Activated naive CD4-positive, alpha-beta T cell treated with Interleukin-2 at 50 U/mL for 16 hours (primary cell): ENCODE measurements around the gene HDAC6.
"Not testable (repeated sequence)": the region's sequence is repeated elsewhere in the genome, so short reads cannot be mapped to it uniquely, and the experiment has no call there.

Experiments
- DNase-seq: peaks from one replicate; pipeline ENCODE4 v3.0.0-alpha.2; 2020

HDAC6 gene

DNA sequence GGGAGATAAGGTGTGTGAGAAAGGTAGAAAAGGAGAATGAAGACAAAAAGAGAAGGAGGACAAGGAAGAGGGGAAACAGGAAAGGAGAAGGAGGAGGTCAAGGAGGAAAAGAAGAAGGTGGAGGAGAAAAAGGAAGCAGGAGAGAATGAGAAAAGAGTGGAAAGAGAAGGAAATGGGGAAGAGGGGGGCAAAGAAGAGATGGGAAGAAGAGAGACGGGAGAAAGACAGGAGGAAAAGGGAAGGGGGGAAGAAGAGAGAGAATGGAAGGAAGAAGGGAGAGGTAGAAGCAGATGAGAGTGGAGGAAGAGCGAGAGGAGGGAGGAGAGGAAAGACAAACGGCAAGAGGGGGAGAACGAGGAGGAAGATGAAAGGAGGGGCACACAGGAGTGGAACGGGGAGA, 11.4 kb upstream of the HDAC6 start:
- no peak for DNase-seq

DNA sequence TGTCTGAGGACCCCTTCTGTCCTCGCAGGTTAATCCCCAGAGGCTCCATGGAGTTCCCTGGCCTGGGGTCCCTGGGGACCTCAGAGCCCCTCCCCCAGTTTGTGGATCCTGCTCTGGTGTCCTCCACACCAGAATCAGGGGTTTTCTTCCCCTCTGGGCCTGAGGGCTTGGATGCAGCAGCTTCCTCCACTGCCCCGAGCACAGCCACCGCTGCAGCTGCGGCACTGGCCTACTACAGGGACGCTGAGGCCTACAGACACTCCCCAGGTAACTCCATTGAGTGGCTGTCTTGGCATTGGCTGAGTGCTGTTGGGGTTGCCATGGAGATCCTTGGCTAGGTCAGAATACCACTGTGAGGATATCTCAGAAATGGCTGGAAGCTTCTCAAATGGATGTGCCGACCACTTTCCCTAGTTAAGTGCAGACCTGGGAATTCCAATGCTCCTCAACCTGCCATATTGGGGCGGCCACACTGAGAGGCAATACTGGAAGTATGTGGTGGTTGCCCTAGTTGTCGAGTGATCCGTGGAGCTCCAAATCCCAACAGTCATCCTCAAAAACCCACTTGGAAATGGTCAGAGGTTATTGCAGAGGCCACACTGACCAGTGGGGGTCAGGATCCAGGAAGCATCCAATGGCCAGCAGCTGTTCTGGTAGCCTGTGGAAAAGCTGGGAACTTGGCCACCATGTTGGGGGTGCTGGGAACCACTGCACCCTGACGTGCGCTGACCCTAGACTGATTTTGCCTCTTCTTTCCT, 10.6 kb upstream of the HDAC6 start:
- no peak for DNase-seq

DNA sequence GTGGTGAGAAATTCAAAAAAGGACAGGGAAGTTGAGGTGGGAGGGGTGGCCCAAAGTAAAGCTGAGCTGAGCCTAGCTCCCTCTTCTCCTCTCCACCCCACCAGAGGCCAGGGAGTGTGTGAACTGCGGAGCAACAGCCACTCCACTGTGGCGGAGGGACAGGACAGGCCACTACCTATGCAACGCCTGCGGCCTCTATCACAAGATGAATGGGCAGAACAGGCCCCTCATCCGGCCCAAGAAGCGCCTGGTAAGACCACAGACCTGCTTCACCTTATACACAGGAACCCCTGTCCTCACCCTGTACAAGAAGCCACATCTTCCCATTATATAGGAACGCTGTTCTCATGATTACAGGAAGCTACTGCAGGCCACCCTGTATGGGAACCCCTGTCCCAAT, 9.6 kb upstream of the HDAC6 start:
- DNase-seq = no peak

DNA sequence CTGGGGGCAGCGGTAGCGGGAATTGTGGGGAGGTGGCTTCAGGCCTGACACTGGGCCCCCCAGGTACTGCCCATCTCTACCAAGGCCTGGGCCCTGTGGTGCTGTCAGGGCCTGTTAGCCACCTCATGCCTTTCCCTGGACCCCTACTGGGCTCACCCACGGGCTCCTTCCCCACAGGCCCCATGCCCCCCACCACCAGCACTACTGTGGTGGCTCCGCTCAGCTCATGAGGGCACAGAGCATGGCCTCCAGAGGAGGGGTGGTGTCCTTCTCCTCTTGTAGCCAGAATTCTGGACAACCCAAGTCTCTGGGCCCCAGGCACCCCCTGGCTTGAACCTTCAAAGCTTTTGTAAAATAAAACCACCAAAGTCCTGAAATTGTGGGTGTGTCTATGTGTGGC, 7.9 kb upstream of the HDAC6 start:
- DNase-seq = no peak

DNA sequence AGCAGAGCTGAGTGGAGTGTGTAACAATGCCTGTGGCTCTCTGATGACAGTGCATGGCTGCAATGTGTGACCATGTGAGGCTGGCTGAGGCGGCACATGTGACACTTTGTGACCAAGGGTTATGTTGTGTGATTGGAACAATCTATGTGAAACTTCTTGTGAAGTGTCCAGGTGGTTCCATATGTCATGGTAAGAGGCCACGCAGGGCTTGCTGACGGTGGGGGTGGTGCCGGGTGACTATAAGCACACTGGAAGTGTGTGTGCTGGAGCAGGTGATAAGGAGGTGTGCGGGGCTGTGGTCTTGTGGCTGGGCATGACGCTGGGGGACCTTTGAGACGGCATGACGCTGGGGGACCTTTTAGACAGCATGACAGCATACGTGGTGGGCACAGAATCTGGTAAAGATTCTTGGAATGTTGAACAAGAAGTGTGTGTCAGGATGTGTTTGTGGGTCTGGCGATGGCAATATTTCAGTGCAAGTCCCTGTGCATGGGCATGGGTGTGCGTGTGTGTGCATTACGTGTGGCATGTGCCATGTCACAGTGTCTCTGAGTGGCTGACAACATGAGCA, 7.4 kb upstream of the HDAC6 start:
- no peak for DNase-seq

DNA sequence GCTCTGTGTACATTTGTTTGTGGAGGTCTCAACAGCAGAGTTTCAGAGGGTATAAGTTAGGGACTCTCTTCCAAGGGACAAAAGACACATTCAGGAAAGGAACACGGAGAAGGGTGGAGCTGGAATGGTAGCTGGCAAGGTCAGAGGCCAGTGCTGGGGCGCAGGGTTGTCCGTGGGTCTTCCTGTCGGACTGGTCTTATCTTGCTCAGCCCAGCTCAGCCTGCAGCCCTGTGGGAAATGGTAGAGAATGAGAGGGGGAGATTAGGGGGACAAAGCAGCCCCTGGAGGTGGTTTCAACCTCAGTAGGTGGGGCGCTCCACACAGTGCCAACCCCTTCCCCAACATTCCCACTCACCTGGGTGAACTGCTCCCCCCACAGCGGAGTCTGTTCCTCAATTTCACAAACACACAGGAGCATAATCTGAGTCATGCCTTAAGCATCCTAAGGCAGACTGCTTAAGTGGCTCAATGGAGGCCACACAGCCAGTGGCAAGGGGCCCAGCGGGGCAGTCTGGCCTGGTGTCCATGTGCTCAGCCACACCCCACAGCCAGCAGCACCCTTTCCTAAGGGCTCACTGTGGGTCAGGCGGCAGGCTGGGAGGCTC, 6.9 kb upstream of the HDAC6 start:
- DNase-seq = no peak

DNA sequence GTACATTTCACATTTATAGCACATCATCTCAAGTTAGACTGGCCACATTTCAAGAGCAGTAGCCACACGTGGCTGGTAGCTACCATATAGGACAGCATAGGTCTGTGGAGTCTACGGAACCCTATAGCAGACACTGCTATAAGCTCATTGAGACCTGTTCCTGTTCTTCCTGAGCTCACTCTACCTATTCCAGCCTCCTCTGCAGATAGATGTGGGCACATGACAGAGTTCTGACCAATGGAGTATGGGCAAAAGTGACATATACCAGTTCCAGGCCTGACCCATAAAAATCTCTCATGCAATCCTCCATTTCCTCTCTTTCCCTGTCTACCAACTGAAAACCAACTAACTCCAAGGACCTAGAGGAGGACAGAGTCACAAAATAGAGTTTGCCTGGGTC, 3.5 kb upstream of the HDAC6 start:
- no peak for DNase-seq

DNA sequence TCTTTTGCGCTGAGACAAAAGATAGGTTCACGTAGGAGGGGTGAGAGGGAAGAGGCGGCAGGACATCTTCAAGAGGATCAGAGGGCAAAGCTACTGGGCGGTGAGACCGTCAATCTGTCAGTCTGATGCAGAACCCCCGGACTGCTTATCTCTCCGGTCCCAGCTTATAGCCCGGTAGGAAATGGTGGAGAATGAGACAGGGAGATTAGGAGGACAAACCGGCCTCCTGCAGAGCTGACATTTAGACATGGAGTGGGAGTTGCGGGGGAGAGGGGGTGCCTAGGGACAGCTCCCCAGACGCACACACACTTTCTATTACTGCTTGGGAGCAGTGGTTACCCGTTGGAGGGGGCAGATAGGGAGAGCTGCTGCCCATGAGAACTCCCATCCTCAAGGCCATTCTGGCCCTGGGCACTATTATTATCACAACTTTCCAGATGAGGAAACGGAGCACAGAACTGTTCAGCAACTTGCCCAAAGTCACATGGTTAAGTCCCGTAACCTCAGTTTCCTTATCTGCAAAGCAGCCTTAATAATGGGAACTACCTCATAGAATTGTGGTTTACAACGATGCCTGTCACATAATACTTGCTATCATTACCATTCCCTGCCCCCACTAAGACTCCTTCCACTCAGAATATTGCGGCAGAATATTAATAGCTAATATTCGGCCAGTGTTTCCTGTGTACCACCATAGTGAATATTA, 1.1 kb upstream of the HDAC6 start:
- DNase-seq = no peak

DNA sequence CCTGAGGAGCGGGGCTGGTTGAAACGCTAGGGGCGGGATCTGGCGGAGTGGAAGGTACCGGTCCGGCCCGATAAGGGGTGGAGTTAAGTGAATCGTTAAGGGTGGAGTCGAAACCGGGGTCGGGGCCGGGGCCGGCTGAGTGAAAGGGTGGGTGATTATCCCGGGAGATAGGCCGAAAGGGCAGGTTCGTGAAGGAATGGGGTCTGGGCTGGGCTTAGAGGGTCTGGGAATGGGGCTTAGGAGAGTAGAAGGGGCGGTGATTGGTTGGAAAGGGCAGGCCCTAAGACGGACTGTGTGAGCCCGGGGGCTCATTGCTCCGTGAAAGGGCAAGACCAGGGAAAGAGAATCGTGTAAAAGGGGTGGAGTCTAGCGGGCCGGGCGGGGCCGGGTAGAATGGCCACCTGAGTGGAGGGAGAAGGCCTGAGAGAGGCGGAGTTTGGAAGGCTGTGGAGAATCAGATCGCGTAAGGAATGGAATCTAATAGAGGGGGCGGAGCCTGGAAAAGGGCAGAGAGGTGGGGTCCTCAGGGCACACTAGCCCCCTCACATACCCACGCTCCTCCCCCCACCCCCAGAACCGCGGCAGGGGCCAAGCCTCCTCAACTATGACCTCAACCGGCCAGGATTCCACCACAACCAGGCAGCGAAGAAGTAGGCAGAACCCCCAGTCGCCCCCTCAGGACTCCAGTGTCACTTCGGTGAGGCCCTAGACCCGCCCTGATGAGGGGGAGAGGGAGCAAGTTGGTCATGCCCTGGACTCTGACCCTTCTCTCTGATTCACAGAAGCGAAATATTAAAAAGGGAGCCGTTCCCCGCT, 430 bp downstream of the HDAC6 start:
- DNase-seq = peak; percentile 72

DNA sequence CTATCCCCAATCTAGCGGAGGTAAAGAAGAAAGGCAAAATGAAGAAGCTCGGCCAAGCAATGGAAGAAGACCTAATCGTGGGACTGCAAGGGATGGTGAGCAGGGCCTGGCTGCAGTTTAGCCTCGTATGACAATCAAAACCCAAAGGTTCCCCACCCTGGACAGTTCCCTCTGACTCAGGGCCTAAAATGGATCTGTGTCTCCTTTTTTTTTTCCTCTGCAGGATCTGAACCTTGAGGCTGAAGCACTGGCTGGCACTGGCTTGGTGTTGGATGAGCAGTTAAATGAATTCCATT, 986 bp downstream of the HDAC6 start:
- no peak for DNase-seq

DNA sequence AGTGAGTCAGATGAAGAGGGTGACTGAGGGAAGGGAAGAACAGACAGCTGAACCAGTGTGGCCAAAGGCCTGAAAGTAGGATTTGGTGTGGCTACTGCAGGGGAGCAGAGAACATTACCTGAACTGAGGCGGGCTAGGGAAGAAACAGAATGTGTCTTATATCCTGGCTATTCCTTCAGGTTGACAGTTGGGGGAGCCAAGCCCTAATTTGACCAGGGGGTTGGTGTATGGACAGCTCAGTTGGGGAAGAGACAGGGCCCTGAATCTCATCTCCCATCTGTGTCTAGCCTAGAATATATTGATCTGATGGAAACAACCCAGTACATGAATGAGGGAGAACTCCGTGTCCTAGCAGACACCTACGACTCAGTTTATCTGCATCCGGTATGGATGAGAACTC, 4.2 kb downstream of the HDAC6 start:
- no peak for DNase-seq

DNA sequence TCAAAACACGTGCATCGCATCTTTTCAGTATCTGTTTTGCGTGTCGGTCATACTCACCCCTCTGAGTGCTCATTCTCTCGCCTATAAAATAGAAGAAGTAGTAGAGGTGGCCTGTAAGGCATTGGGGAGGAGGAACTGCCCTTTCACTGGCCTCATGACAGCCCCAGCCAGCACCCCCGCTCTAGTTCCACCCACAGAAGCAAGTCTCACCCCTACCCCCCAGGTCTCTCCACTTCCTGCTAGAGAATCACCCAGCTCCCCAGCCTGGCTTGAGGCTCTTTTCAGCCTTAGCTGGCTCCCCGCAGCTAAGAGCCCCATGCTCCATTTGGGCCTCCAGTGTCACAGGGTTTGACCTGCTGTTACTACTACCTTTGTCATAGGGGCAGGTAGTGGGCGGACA, 11.8 kb downstream of the HDAC6 start:
- no peak for DNase-seq

DNA sequence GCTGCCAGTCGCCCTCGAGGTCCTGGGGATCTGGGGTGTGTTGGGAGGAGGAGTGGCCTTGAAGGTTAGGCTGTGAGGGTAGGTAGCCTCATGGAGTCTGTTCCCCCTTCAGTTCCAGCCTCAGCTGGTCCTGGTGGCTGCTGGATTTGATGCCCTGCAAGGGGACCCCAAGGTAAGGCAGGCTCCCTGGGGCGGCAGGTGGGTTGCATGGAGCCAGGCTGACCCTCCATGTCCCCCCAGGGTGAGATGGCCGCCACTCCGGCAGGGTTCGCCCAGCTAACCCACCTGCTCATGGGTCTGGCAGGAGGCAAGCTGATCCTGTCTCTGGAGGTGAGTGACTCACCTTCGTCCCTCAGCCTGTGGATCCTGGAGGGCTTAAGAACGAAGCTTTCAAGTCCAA, 12.9 kb downstream of the HDAC6 start:
- DNase-seq = no peak

DNA sequence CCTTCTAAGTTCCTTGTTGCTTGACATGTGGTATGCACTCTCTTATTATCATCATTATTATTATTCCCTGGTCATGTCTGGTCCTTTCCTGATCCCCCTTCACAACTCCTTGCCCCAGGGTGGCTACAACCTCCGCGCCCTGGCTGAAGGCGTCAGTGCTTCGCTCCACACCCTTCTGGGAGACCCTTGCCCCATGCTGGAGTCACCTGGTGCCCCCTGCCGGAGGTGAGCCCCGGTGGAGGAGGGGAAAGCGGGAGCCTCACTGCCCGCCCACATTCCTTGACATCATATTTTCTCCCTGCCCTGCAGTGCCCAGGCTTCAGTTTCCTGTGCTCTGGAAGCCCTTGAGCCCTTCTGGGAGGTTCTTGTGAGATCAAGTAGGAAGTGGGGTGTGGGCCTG, 13.4 kb downstream of the HDAC6 start:
- DNase-seq = no peak

DNA sequence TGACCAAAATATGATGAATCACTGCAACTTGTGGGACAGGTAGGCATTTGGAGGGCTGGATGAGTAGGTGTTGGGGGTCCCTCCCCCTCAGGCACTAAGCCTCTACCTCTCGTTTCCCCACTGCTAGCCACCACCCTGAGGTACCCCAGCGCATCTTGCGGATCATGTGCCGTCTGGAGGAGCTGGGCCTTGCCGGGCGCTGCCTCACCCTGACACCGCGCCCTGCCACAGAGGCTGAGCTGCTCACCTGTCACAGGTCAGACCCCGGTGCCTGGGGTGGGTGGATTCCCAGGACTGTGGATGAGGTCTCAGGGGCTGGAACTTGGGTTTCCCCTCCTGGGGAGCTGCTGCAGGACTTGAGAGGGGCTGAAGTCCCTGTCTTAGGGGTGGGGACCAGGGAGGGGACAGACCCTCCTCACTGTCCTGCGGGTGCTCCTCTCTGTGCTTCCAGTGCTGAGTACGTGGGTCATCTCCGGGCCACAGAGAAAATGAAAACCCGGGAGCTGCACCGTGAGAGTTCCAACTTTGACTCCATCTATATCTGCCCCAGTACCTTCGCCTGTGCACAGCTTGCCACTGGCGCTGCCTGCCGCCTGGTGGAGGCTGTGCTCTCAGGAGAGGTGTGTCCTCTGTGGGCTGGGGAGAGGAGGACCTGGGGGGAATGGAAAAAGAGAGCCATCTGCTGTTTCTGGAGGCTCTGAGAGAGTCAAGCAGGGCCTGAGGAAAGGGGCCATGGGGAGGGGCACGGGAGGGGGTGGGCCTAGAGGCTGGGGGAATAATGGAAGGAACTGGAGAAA, 14.3 kb downstream of the HDAC6 start:
- DNase-seq = no peak

DNA sequence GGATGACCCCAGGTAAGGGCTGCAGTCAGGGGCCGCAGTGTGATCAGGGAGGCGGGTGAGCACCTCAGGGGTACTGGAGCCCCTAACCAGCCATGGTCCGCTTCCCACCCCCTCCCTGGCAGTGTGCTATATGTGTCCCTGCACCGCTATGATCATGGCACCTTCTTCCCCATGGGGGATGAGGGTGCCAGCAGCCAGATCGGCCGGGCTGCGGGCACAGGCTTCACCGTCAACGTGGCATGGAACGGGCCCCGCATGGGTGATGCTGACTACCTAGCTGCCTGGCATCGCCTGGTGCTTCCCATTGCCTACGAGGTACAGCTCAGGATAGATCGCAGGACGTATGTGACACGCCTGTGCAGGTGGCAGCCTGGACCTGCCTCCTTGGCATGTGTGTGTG, 16.2 kb downstream of the HDAC6 start:
- no peak for DNase-seq

DNA sequence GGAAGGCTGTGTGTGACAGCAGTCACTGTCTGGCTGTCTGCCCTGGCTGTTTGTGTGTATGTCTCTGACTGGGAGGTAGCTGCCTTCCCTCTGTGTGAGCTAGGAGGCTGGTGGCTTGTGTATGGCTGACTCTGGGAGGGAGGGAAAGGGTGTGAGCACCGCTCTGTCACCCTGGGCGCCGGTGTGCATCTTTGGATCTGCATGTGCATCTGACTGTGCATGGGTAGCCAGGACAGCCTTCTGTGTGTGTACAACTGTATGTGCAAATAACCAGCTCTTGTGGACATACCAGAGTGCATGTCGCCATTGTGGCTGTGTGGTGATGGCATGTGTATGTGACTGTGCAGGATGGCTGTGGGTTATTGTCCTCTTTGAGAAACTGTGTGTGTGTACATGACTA, 17.0 kb downstream of the HDAC6 start:
- no peak for DNase-seq

DNA sequence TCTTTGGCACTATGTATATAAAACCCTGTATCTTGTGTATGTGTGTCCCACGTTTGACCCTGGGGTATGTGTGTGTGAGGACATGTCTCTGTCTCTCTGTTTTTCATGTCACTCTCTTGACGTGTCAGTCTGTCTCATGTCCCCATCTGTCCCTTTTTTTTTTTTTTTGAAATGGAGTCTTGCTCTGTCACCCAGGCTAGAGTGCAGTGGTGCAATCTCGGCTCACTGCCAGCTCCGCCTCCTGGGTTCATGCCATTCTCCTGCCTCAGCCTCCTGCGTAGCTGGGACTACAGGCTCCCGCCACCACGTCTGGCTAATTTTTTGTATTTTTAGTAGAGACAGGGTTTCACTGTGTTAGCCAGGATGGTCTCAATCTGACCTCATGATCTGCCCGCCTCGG, 17.5 kb downstream of the HDAC6 start:
- DNase-seq = not testable (repeated sequence)

DNA sequence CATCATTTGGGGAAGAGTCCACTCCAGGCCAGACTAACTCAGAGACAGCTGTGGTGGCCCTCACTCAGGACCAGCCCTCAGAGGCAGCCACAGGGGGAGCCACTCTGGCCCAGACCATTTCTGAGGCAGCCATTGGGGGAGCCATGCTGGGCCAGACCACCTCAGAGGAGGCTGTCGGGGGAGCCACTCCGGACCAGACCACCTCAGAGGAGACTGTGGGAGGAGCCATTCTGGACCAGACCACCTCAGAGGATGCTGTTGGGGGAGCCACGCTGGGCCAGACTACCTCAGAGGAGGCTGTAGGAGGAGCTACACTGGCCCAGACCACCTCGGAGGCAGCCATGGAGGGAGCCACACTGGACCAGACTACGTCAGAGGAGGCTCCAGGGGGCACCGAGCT, 21.2 kb downstream of the HDAC6 start:
- no peak for DNase-seq

DNA sequence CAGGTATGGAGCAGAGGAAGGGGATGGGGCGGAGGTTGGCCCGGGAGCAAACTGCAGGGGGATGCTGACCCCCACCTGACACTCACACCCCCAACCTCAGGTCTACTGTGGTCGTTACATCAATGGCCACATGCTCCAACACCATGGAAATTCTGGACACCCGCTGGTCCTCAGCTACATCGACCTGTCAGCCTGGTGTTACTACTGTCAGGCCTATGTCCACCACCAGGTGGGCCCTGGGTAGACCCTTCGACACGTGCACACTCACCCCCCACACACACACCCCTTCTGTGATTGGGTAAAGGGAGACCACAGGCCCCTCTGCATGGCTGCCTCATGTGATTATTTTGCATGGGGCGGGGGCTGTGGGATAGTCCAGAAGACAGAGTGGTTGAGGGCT, 22.2 kb downstream of the HDAC6 start:
- DNase-seq = no peak

DNA sequence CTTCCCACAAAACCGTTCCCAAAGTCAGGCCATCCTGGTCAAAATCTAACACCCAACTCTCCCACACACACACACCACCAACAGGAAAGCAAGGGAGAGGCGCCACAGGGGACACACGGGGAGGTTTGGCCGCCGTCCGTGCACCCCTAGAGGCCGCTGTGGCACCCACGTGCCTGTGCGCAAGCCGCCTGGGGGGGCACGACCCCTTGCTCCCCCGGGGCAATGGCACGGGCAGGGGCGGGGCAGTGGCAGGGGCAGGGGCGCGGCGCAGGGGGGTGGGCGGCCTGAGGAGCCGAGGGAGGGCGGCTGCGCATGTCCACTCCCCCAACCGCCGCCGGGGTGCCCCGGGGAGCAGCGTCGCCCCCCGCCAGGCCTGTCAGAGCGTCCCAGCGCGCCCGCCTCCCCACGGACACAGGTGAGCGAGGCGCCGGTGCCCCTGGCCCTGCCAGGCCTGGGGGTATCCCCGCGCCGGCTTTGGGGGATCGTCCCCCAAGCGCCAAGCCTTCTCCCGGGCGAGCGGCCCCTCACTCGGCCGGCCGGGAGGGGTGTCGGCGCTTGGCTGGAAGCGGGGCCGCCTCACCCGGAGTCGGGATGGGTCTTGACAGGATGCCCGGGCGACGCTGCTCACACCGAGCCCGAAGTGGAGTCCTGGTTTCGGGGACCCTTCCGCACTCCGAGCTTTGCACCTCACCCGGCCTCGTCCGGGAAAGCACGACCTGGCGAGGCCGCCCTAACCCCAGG, 24.4 kb downstream of the HDAC6 start, which contains the start of gene ERAS:
TSS of gene ERAS (plus strand) at position 379 of the 741 bp plus-strand sequence. CDS start 2,611 bp downstream, outside the sequence.
- peak; percentile 14 for DNase-seq
